ENCODE measurements around the gene EEA1. TPM values are rescaled to one million over a fixed set of nuclear protein-coding genes. Genes with fewer than 3 reads are reported as not detected.

EEA1 gene
- total RNA-seq, 1 experiment from 2014 or later = 14.9 TPM

DNA sequence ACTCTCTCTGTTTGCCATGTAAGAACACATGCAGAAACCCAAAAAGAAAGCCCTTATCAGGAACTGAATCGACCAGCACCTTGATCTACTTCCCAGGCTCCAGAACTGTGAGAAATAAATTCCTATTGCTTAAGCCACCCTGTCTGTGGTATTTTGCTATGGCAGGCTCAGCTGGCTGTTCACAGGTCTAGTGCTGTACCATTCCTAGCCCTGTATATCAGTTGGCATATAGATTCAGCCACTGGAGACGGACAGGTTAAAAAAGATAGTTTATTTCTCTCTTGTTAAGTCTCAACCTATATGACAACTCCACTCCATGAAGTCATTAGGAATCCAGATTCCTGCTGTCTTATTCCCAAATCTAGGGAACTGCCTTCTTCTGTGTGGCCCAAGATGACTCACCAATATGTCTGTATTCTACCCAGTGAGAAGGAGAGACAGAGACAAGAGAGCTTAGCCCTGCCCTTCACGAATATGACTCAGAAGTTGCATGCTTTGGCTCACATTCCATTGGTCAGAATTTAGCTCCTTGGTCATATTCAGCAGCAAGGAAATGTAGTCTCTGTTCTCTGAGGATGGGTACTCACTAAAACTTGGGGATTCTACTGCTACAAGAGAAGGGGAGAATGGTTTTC lies 169.3 kb downstream of the EEA1 start:
- Histone ChIP-seq H3K4me2 (ENCODE audit: insufficient read depth, insufficient read length, low read length) (no peak overlapping the region), H4K5ac (ENCODE audit: insufficient read length, low read depth, low read length) (no peak overlapping the region)
- DNase-seq = no peak

More for the DNA sequence above, 169.3 kb downstream of the EEA1 start:
- no peak overlapping the region for H2BK15ac ChIP-seq (ENCODE audit: low read depth, low read length)
- H3K14ac ChIP-seq (ENCODE audit: insufficient read depth, low read length) = no peak overlapping the region
- H3K27ac Mint-ChIP-seq = no peak overlapping the region
- H2BK5ac ChIP-seq (ENCODE audit: insufficient read length, low read length) = no peak overlapping the region
- H2BK20ac ChIP-seq (ENCODE audit: low read depth, low read length, poor library complexity, severe bottlenecking) = no peak overlapping the region
- H3K36me3 Mint-ChIP-seq (ENCODE audit: insufficient read depth in 1 of 3, low read depth in 3 of 3) = no peaks in the 10 kb centered on the region
- H3K9me3 Mint-ChIP-seq = no peaks in the 10 kb centered on the region
- no peak overlapping the region for H3K4me3 Mint-ChIP-seq
- H2AK5ac ChIP-seq (ENCODE audit: insufficient read length, low read length) = no peak overlapping the region
- no CpG with 5 or more reads among the region's 3 CpGs for WGBS (ENCODE audit: extremely low coverage, insufficient read length, low lambda C conversion rate)
- H2BK120ac ChIP-seq (ENCODE audit: low read depth, low read length, poor library complexity, severe bottlenecking) = no peak overlapping the region
- no peak overlapping the region for H4K91ac ChIP-seq (ENCODE audit: insufficient read length, low read depth, low read length)
- H2AFZ ChIP-seq (ENCODE audit: low read length) = no peak overlapping the region
- no peak overlapping the region for H3K56ac ChIP-seq (ENCODE audit: insufficient read length, low read depth, low read length)
- H3K23ac ChIP-seq (ENCODE audit: insufficient read length, low read depth, low read length) = no peak overlapping the region
- H3K4ac ChIP-seq (ENCODE audit: low read depth, low read length) = no peak overlapping the region
- H2BK12ac ChIP-seq (ENCODE audit: insufficient read length, low read depth, low read length) = no peak overlapping the region
- H3K27me3 Mint-ChIP-seq (ENCODE audit: low read depth) = no peaks in the 10 kb centered on the region
- H4K20me1 ChIP-seq (ENCODE audit: control insufficient read depth, insufficient read depth, insufficient read length) = no peaks in the 10 kb centered on the region
- H3K79me1 ChIP-seq (ENCODE audit: insufficient read depth, low read depth, low read length, poor library complexity, severe bottlenecking) = no peaks in the 10 kb centered on the region
- H3K9me3 ChIP-seq (ENCODE audit: control insufficient read depth, low read depth, low read length) = no peaks in the 10 kb centered on the region
- peaks cover 6% of the 10 kb centered on the region in 2 experiments for H3K4me1 Mint-ChIP-seq
- H3K4me1 ChIP-seq (ENCODE audit: insufficient read depth, low read length) = no peaks in the 10 kb centered on the region
- H3K18ac ChIP-seq (ENCODE audit: insufficient read length, low read depth, low read length) = no peak overlapping the region
- no peak overlapping the region for H3K9ac ChIP-seq (ENCODE audit: extremely low read depth, insufficient read length, low read length)
- H3K23me2 ChIP-seq (ENCODE audit: insufficient read length, low read depth, low read length, poor library complexity, severe bottlenecking) = no peaks in the 10 kb centered on the region
- no peaks in the 10 kb centered on the region for H3K27me3 ChIP-seq (ENCODE audit: insufficient read depth, low read length)
- no peak overlapping the region for H4K8ac ChIP-seq (replicated peaks; ENCODE audit: insufficient read length, low read depth, low read length)
- H3T11ph ChIP-seq (ENCODE audit: low read length) = no peak overlapping the region
- TF ChIP-seq, protein P1, sequence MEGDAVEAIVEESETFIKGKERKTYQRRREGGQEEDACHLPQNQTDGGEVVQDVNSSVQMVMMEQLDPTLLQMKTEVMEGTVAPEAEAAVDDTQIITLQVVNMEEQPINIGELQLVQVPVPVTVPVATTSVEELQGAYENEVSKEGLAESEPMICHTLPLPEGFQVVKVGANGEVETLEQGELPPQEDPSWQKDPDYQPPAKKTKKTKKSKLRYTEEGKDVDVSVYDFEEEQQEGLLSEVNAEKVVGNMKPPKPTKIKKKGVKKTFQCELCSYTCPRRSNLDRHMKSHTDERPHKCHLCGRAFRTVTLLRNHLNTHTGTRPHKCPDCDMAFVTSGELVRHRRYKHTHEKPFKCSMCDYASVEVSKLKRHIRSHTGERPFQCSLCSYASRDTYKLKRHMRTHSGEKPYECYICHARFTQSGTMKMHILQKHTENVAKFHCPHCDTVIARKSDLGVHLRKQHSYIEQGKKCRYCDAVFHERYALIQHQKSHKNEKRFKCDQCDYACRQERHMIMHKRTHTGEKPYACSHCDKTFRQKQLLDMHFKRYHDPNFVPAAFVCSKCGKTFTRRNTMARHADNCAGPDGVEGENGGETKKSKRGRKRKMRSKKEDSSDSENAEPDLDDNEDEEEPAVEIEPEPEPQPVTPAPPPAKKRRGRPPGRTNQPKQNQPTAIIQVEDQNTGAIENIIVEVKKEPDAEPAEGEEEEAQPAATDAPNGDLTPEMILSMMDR (conservative IDR thresholded peaks at IDR 0.05) = no peak
- H3K79me2 ChIP-seq (ENCODE audit: insufficient read depth, low read length) = no peaks in the 10 kb centered on the region
- no peak overlapping the region for H3K27ac ChIP-seq (ENCODE audit: insufficient read length, low read depth, low read length)

Measured in H9 (cell line).